GM23248 (cell line): Measurements from ENCODE around the gene MAFG.

ENCODE experiments used
- EZH2 ChIP-seq: fragments of 200-600 bp; sonication (generic); IDR thresholded peaks from 2 replicates; pipeline ENCODE4 v1.6.1; 2018; ENCODE audit warnings: antibody characterized with exemption, mild to moderate bottlenecking; ENCODE audit not compliant: insufficient read depth, poor library complexity, severe bottlenecking
- EZH2phosphoT487 ChIP-seq: fragments of 200-600 bp; sonication (generic); IDR thresholded peaks from 2 replicates; pipeline ENCODE4 v1.6.1; 2018; ENCODE audit warnings: antibody characterized with exemption, moderate library complexity, mild to moderate bottlenecking, low read depth; ENCODE audit not compliant: insufficient read depth

- TF ChIP-seq EZH2phosphoT487 (no peak), EZH2 (no peak)
Measured at GRCh38 chr17:81903896-81904599, 23.5 kb downstream of the MAFG start.
